ENCODE data around the gene CAPN13. TPM values are rescaled to one million over a fixed set of nuclear protein-coding genes. Genes with fewer than 3 reads are reported as not detected.
A peak's percentile ranks its signal among the peaks of the same experiment; 100 is the strongest.

Gene CAPN13
- total and polyA plus RNA-seq, 7 experiments from 2014 or later: not detected

- Histone ChIP-seq H3K36me3 (ENCODE audit: control insufficient read depth in 2 of 3, insufficient read depth in 3 of 3, low read length in 3 of 3) (no peaks in the 10 kb centered on the region), H3K4me3 (ENCODE audit: low read length) (no peak overlapping the region), H3K27ac (ENCODE audit: low read depth, low read length) (no peak overlapping the region), H3K27me3 (ENCODE audit: control insufficient read depth in 2 of 2, insufficient read depth in 2 of 2, low read length in 2 of 2) (no peaks in the 10 kb centered on the region), H3K4me1 (ENCODE audit: control insufficient read depth in 2 of 2, insufficient read depth in 2 of 2, low read length in 2 of 2) (no peaks in the 10 kb centered on the region), H3K9me3 (ENCODE audit: control insufficient read depth in 2 of 3, low read length in 3 of 3) (no peaks in the 10 kb centered on the region)
- intact Hi-C loops (cut with micrococcal nuclease): no loop called here
- ChIA-PET CTCF (interaction anchor here (0.5 to 1.5 kb wide), 3 partner anchors 13 to 612 kb away, joined by 3 to 4 read pairs (median 4); no protein-coding TSS in a partner anchor), POLR2A (no interaction called here)
- no peaks in the 10 kb centered on the region for H3K9me3 Mint-ChIP-seq
- no peak overlapping the region for H3K4me3 Mint-ChIP-seq
- H3K36me3 Mint-ChIP-seq: peaks cover 0 to 1% (median 0%) of the 10 kb centered on the region in 5 donors
- ATAC-seq (no peak), DNase-seq (no peak)
- peaks cover 17 to 29% (median 18%) of the 10 kb centered on the region in 5 donors for H3K27me3 Mint-ChIP-seq
- no peaks in the 10 kb centered on the region for H3K4me1 Mint-ChIP-seq
- H3K27ac Mint-ChIP-seq: no peak overlapping the region
These were observed 85.3 kb downstream of the CAPN13 start for GRCh38 chr2:30721668-30722647.

GRCh38 chr2:30721241-30721640, 86.0 kb downstream of the CAPN13 start:
- DNase-seq (no peak), ATAC-seq (no peak)
- no peak overlapping the region for H3K4me3 ChIP-seq (ENCODE audit: low read length)
- Mint-ChIP-seq H3K36me3 (peaks cover 0 to 1% (median 0%) of the 10 kb centered on the region in 5 donors), H3K4me1 (no peaks in the 10 kb centered on the region), H3K4me3 (no peak overlapping the region), H3K9me3 (no peaks in the 10 kb centered on the region), H3K27ac (no peak overlapping the region), H3K27me3 (peaks cover 17 to 32% (median 18%) of the 10 kb centered on the region in 5 donors)
- CTCF ChIA-PET: interaction anchor here (0.5 to 1.5 kb wide), 2 partner anchors 13 to 564 kb away, joined by 3 to 4 read pairs; no protein-coding TSS in a partner anchor
- POLR2A ChIA-PET: no interaction called here
- H3K4me1 ChIP-seq (ENCODE audit: control insufficient read depth in 2 of 2, insufficient read depth in 2 of 2, low read length in 2 of 2): no peaks in the 10 kb centered on the region
- H3K27me3 ChIP-seq (ENCODE audit: control insufficient read depth in 2 of 2, insufficient read depth in 2 of 2, low read length in 2 of 2): no peaks in the 10 kb centered on the region
- intact Hi-C loops (cut with micrococcal nuclease): no loop called here
- no peaks in the 10 kb centered on the region for H3K36me3 ChIP-seq (ENCODE audit: control insufficient read depth in 2 of 3, insufficient read depth in 3 of 3, low read length in 3 of 3)
- H3K27ac ChIP-seq (ENCODE audit: low read depth, low read length): no peak overlapping the region
- no peaks in the 10 kb centered on the region for H3K9me3 ChIP-seq (ENCODE audit: control insufficient read depth in 2 of 3, low read length in 3 of 3)

DNA sequence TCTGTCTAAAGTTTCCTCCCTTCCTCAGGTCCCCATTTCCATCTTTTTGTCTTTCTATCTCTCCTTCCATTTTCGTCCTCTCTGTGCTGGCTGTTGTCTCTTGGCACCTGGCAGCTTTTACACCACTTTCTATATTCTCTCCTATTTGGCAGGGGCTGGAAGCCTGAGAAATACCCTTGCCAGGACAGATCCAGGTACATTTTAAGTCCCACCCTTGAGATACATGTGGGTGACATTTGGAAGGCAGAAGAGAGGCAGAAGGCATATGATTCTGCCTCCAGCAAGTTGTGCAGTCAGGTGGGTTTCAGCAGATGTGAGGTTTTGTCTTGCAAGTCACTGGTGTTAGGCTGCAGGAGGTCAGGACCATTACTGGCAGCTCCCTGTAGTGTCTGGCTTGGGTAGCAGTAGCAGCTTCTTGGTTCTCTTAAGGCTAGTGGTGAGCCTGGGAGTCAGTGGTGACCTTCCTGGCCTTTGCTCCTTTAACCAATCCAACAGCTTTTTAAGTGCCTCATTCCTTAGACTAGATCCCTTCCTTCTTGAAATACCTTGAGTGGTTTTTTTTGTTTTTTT, 90.1 kb downstream of the CAPN13 start:
- no peak overlapping the region for H3K4me3 ChIP-seq (ENCODE audit: low read length)
- POLR2A ChIA-PET: no interaction called here
- peaks cover 0 to 17% (median under 1%) of the 10 kb centered on the region in 5 donors for H3K27me3 Mint-ChIP-seq
- ATAC-seq (no peak), DNase-seq (no peak)
- H3K27ac Mint-ChIP-seq: no peak overlapping the region
- H3K36me3 ChIP-seq (ENCODE audit: control insufficient read depth in 2 of 3, insufficient read depth in 3 of 3, low read length in 3 of 3): no peaks in the 10 kb centered on the region
- no peaks in the 10 kb centered on the region for H3K27me3 ChIP-seq (ENCODE audit: control insufficient read depth in 2 of 2, insufficient read depth in 2 of 2, low read length in 2 of 2)
- intact Hi-C loops (cut with micrococcal nuclease): loop anchor here in 1 of 2 donors (10.0 kb wide), 3 partner anchors 382 to 1118 kb away; partner anchors contain the start of gene XDH
- H3K36me3 Mint-ChIP-seq: no peaks in the 10 kb centered on the region
- no peaks in the 10 kb centered on the region for H3K9me3 ChIP-seq (ENCODE audit: control insufficient read depth in 2 of 3, low read length in 3 of 3)
- H3K4me3 Mint-ChIP-seq: no peak overlapping the region
- no peaks in the 10 kb centered on the region for H3K4me1 ChIP-seq (ENCODE audit: control insufficient read depth in 2 of 2, insufficient read depth in 2 of 2, low read length in 2 of 2)
- peaks cover 0 to 4% (median 0%) of the 10 kb centered on the region in 7 donors for H3K4me1 Mint-ChIP-seq
- no peak overlapping the region for H3K27ac ChIP-seq (ENCODE audit: low read depth, low read length)
- CTCF ChIA-PET: interaction anchor here (0.6 to 15.3 kb wide), 4 partner anchors 551 to 961 kb away, joined by 3 to 379 read pairs (median 5); no protein-coding TSS in a partner anchor
- no peaks in the 10 kb centered on the region for H3K9me3 Mint-ChIP-seq

GRCh38 chr2:30716123-30716900, 90.9 kb downstream of the CAPN13 start:
- no peak for DNase-seq
- Mint-ChIP-seq H3K9me3 (no peaks in the 10 kb centered on the region), H3K4me1 (peaks cover 0 to 4% (median 0%) of the 10 kb centered on the region in 7 donors), H3K36me3 (no peaks in the 10 kb centered on the region), H3K27me3 (peaks cover 0 to 17% (median 0%) of the 10 kb centered on the region in 5 donors), H3K4me3 (no peak overlapping the region), H3K27ac (no peak overlapping the region)
- no peaks in the 10 kb centered on the region for H3K36me3 ChIP-seq (ENCODE audit: control insufficient read depth in 2 of 3, insufficient read depth in 3 of 3, low read length in 3 of 3)
- no peak overlapping the region for H3K27ac ChIP-seq (ENCODE audit: low read depth, low read length)
- H3K4me1 ChIP-seq (ENCODE audit: control insufficient read depth in 2 of 2, insufficient read depth in 2 of 2, low read length in 2 of 2): no peaks in the 10 kb centered on the region
- ChIA-PET CTCF (interaction anchor here (0.9 to 15.3 kb wide), 5 partner anchors 11 to 618 kb away, joined by 3 to 379 read pairs (median 3); no protein-coding TSS in a partner anchor), POLR2A (no interaction called here)
- H3K9me3 ChIP-seq (ENCODE audit: control insufficient read depth in 2 of 3, low read length in 3 of 3): no peaks in the 10 kb centered on the region
- intact Hi-C loops (cut with micrococcal nuclease): loop anchor here in 1 of 2 donors (10.0 kb wide), 3 partner anchors 382 to 1118 kb away; partner anchors contain the start of gene XDH
- no peak overlapping the region for H3K4me3 ChIP-seq (ENCODE audit: low read length)
- no peaks in the 10 kb centered on the region for H3K27me3 ChIP-seq (ENCODE audit: control insufficient read depth in 2 of 2, insufficient read depth in 2 of 2, low read length in 2 of 2)
- no peak for ATAC-seq

DNA sequence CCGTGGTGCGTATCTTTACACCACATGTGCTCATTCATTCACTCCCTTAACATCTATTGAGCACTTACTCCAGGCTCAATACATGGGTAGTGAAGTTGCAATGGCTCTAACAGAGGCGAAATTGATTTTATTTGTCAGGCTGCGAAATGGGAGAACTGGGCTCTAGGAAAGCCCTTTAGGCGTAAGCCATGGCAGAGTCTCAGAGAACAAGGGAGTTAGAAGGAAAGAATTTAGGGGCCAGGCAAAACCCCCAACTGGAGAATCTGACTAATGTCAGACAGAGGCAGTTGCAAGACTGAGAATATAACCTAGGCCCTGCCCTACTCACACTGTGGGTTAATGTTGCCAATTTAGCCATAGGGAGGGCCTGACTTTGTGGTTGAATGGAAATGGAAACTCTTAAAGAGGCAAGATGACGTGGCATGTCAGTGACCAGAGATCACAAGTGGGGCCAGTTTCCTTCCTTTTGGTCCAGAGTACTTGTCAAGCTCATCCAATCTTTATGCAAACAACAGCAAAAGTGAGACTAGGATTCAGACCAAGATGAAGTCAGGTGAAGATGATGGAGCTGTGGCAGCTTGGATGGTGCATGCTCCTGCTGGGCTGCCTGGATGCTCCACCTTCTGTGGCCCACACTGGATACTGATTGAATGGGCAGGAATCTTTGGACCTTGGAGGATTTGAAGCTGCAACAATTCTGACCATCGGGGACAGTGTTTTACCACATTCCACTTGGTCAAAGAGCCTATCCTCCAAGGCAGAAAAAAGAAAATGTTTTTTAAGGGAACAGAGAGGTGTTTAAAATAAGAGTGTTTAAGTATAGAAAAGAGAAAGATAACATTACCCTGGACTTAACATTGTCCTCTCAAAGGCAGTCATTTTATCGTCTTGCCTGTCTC, 92.2 kb downstream of the CAPN13 start:
- Mint-ChIP-seq H3K27me3 (peaks cover 0 to 17% (median 0%) of the 10 kb centered on the region in 5 donors), H3K4me1 (peaks cover 0 to 4% (median 0%) of the 10 kb centered on the region in 7 donors), H3K9me3 (no peaks in the 10 kb centered on the region), H3K27ac (peak overlapping the region in 1 of 9 donors; percentile 0), H3K4me3 (no peak overlapping the region), H3K36me3 (no peaks in the 10 kb centered on the region)
- Histone ChIP-seq H3K27me3 (ENCODE audit: control insufficient read depth in 2 of 2, insufficient read depth in 2 of 2, low read length in 2 of 2) (no peaks in the 10 kb centered on the region), H3K27ac (ENCODE audit: low read depth, low read length) (no peak overlapping the region), H3K4me1 (ENCODE audit: control insufficient read depth in 2 of 2, insufficient read depth in 2 of 2, low read length in 2 of 2) (no peaks in the 10 kb centered on the region), H3K4me3 (ENCODE audit: low read length) (no peak overlapping the region), H3K36me3 (ENCODE audit: control insufficient read depth in 2 of 3, insufficient read depth in 3 of 3, low read length in 3 of 3) (no peaks in the 10 kb centered on the region), H3K9me3 (ENCODE audit: control insufficient read depth in 2 of 3, low read length in 3 of 3) (no peaks in the 10 kb centered on the region)
- ChIA-PET CTCF (interaction anchor here (1.2 to 15.3 kb wide), 6 partner anchors 10 to 807 kb away, joined by 3 to 379 read pairs (median 10); no protein-coding TSS in a partner anchor), POLR2A (no interaction called here)
- DNase-seq (no peak), ATAC-seq (no peak)
- intact Hi-C loops (cut with micrococcal nuclease): loop anchor here (1.0 to 10.0 kb wide), 9 partner anchors 147 to 1347 kb away; partner anchors contain the start of genes SPAST (in 1 of the 2) and XDH (in 1 of the 2)

Data from naive thymus-derived CD4-positive, alpha-beta T cell (primary cell).